Ammon's horn (tissue), 1 donor: Measurements from ENCODE around the gene ATP6V1C2.

Experiments used
- DNase-seq: peaks from one replicate; pipeline ENCODE4 v3.0.0-alpha.2; 2016; ENCODE audit warnings: low spot score

Gene ATP6V1C2, protein sequence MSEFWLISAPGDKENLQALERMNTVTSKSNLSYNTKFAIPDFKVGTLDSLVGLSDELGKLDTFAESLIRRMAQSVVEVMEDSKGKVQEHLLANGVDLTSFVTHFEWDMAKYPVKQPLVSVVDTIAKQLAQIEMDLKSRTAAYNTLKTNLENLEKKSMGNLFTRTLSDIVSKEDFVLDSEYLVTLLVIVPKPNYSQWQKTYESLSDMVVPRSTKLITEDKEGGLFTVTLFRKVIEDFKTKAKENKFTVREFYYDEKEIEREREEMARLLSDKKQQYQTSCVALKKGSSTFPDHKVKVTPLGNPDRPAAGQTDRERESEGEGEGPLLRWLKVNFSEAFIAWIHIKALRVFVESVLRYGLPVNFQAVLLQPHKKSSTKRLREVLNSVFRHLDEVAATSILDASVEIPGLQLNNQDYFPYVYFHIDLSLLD

DNA sequence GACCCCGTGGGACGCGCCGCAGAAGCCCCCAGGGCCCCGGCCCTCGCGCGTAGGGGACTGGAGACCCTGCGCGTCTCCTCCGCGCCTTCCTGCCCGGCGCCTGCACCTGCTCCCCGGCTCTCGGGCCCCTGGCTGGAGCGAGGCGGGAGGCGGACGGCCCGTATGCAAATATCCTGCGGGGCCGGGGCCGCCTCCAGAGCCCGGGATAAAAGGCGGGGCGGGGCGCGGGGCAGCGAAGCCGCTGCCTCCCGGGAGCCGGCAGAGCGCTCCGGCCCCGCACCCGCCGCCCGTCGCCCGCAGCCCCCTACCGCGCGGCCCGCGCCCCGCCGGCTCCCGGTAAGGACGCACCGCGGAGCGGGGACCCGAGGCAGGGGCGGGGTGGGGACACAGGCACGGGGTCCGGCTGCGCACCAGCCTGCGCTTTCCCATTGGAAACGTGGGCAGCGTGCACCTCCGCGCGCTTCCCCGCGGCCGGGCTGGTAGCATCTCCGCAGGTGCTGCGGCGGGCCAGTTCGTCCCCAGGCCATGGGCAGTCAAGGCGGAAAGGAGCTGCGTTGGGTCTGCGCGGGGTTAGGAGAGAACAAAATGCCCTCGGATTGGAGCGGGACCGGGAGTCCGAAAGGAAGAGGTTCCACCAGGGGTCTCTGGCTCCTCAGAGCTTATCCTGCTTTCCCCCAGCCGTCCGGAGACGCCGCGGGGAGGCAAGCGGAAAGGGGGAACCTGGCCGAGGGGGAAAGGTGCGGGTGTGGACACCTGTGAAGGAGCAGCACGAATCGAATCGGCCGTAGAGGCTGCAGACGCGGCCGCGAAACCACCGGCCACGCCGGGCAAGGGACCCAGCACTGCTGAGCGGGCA is at the start of gene ATP6V1C2:
Gene ATP6V1C2 (plus strand): TSS at position 235 of the 856 bp plus-strand sequence. CDS start 1,220 bp downstream, outside the sequence.
- no peak for DNase-seq

DNA sequence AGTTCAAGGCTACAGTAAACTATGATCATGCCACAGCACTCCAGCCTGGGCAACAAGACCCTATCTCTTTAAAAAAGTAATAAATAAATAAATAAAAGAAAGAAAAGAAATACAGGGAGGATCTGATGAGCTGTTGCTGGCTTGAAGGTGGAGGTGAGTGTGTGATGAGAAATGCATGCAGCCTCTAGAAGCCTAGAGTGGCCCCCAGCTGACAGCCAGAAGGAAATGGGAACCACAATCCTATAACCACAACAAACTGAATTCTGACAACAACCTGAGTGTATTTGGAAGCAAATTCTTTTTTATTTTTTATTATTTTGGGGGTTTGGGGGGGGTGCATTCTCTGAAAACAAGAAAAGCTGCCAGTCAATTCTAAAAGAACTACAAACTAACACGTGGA is 46.3 kb upstream of the ATP6V1C2 start:
- DNase-seq = no peak

DNA sequence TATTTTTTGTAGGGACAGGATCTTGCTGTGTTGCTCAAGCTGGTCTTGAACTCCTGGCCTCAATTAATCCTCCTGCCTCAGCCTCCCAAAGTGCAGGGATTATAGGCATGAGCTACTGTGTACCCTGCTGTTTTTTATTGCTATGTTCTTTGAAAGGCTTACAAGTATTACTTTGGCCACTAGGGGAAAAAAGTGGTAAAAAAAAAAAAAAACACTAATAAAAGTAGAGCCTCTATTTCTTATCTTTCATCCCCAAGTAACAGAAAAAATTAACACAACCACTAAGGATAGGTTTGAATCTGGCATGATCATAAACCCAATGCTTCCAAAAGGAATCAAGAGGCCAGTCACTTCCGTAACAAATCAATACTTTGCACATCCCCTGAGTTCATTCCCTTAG is 43.2 kb upstream of the ATP6V1C2 start:
- DNase-seq = no peak

- DNase-seq = no peak
Measured at GRCh38 chr2:10680214-10680613, 41.2 kb upstream of the ATP6V1C2 start.

- DNase-seq = no peak
Measured at GRCh38 chr2:10680957-10681356, 40.5 kb upstream of the ATP6V1C2 start.

DNA sequence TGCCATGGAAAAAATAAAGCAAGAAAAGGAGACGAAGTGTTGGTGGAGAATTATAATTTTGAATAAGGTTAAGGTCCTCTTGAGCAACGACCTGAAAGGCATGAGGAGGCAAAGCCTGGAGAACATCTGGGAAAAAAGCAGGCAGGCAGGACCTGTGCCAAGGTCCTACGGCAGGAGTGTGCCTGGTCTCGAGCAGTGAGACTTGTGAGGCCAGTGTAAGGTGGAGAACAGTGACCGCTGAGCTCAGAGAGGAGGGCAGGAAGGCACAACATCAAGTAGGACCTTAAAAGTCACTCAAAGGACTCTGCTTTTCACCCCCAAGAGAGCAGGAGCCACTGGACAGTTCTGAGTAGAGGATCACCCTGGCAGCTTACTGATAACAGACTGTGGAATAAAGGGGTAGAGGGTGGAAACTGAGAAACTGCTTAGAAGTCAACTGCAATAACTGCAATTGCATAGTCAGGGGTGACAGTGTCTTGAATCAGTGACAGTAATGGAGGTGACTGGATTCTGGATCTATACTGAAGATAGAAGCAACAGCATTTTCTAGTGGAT is 35.2 kb upstream of the ATP6V1C2 start:
- DNase-seq = no peak

DNA sequence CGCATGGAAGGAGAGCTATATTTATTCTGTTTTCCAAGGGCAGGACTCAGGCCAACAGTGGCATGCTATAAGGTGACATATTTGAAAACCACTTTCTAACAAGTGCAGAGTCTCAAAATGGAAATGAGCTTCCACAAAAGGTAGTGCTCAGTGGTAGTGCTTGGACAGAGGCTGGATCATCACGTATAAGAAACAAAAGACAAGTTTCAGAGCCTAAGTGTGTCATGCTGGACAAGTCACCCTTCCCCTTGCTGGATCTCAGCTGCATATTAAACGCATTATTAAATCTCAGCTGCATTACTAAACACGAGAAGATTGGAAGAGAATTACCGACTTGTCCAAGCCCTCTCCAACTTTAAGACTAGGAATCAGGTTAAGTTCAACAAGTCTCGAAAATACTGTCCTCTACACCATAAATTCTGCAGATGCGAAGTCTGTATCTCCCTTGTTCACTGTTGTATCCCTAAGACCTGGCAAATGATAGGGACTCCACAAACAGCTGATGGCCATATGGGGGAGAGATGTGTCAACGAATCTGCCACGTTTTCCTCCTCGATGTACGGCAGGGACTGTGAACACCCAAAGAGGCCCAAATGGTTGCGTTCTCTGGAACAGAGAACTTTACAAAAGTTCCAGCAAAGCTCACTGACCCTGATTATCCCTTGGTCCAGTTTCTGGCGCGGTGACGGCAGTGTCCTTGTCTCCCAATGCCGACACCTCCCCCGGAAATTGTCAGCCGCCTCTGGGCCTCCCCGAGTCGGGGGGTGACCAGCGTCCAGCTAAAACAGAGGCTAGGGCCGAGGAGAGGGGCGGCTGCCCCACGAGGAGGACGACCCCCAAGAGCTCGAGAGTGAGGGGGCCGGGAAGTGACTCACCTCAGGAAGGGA is 32.3 kb upstream of the ATP6V1C2 start:
- no peak for DNase-seq

DNA sequence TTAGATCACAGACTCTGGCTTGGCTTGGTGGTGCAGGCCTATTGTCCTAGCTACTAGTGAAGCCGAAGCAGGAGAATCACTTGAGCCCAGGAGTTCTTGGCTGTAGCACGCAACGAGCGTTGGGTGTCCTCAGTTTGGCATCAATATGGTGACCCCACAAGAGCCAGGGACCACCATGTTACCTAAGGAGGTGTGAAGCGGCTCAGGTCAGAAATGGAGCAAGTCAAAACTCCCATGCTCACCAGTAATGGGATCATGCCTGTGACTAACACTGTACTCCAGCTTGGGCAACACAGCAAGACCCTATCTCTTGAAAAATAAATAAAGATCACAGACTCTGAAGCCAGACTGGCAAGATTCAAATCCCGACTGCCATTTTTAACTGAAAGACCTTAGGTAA is 29.9 kb upstream of the ATP6V1C2 start:
- no peak for DNase-seq

GRCh38 chr2:10700078-10700803 is 21.2 kb upstream of the ATP6V1C2 start:
- no peak for DNase-seq

- no peak for DNase-seq
Measured at GRCh38 chr2:10704034-10704594, 17.3 kb upstream of the ATP6V1C2 start.

GRCh38 chr2:10706033-10706432 is 15.4 kb upstream of the ATP6V1C2 start:
- DNase-seq = no peak

GRCh38 chr2:10707831-10708230 is 13.6 kb upstream of the ATP6V1C2 start:
- DNase-seq = no peak

DNA sequence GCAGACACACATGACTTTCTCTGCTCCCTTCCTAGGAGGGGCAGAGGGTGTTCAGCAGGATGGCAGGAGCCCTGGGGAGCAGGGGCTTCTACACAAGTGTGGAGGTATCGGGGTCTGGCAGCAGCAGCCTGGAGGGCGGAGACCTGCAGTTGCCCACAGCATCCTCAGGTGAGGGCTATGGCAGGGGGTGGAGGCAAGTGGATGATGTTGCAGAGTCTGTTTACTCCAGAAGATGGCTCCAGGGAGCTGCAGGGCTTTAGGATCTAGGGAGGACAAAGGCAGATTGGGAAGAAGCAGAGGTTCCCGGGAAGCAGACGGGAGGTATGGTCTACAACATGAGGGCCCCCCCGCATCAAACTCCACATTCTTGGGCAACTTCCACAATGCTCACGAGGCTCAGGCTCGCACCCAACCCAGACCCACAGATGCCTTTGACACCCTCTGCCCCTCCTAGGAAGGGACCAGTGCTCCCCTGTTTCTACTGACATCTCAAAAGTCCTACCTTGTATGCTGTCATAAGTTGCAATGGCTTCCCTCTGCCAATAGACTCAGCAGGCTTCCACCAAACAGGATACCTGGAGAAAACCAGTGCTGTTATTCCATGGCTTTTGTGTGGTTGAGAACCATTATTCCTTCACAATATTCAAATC is 12.0 kb upstream of the ATP6V1C2 start:
- no peak for DNase-seq

DNA sequence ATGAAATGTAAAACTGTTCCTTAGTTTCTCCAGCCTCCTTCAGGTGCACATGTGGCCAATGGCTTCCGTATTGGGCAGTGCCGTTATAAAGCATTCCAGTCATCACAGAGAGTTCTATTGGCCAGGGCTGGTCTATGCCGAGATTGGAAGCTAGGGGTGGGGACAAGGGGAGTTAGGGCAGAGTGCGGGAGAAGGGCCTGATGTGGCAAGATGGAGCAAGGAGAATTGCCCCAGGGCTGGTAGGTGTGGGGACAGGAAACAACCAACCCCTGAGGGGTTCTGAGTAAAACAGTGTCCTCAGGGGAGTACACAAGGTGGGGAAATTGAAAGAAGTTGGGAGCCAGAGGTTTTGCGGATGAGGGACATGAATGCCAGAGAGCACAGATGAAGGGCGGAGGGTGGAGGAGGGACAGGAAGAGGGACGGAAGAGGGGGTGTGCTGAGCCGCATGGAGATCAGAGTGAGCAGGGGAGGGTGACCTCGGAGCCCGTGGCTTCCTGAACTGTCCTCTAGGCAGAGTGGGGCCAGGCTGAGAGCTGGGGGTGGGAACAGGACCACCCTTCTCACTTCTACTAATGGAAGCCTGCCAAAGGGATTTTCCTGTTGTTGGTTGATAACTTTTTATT is 9.1 kb upstream of the ATP6V1C2 start:
- no peak for DNase-seq

- no peak for DNase-seq
Measured at GRCh38 chr2:10716581-10716980, 4.8 kb upstream of the ATP6V1C2 start.

- no peak for DNase-seq
Measured at GRCh38 chr2:10717628-10718027, 3.8 kb upstream of the ATP6V1C2 start.

- DNase-seq = no peak
Measured at GRCh38 chr2:10720306-10720705, 1.1 kb upstream of the ATP6V1C2 start.

DNA sequence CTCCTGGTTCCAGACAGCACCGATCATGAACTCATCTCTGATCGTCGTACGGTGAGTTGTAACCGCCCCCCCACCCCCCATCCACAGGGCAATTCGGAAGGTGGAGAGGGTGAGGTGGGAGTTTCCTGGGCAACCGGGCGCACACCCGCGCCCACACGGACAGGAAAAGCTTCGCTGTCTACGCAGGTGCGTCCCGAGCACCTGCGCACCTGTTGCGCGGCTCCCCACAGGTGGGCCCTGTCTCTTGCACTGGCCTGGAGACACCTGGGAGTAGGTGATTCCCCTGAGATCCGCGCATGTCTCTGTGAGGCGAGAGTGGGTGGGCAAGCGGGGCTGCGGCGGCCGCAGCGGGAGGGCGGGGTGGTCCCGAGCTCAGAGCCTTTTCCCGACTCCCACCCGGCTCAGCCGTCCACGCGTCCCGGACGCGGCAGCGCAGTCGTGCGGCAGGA is 459 bp upstream of the ATP6V1C2 start:
- no peak for DNase-seq

GRCh38 chr2:10722252-10722825 is 909 bp downstream of the ATP6V1C2 start:
- DNase-seq = no peak
